ENCODE data around the gene NIN.

DNA sequence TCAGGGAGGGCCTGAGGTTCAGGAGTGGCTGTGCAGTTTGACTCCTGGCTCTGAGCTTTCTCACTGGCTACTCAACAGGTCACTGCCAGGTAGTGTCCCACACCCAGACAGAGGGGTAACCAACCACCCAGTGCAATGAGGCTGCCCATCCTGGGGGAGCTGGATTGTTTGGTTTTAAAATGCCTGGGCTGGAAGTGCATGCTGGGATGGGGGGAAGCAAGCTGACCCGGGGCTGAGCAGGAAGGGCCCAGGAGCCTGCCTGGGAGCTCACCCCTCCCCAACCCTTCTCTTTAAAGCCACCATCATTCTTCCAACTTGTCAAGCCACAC lies 28.3 kb upstream of the NIN start:
- no peak for TF ChIP-seq RAD21 (conservative IDR thresholded peaks at IDR 0.05)
- no peak for TF ChIP-seq POLR2AphosphoS5 (IDR thresholded peaks at IDR 0.05)
- TF ChIP-seq EP300 (conservative IDR thresholded peaks at IDR 0.05; ENCODE audit: poor library complexity, severe bottlenecking) = no peak
- no peak for TF ChIP-seq CTCF (IDR thresholded peaks at IDR 0.05; ENCODE audit: poor library complexity, severe bottlenecking)
- no peak for TF ChIP-seq REST (IDR thresholded peaks at IDR 0.05; ENCODE audit: borderline replicate concordance)
- no peak for TF ChIP-seq TAF1 (IDR thresholded peaks at IDR 0.05; ENCODE audit: low read depth)
- TF ChIP-seq EZH2 (IDR thresholded peaks at IDR 0.05; ENCODE audit: borderline replicate concordance, insufficient read depth, low read length, poor library complexity, severe bottlenecking) = no peak
